ENCODE data around the gene EPHX1. TPM values are rescaled to one million over a fixed set of nuclear protein-coding genes. Genes with fewer than 3 reads are reported as not detected.

EPHX1 gene
- polyA plus RNA-seq, 3 donors = 52.0 to 60.3 (median 58.9) TPM

GRCh38 chr1:225866061-225866837 is 56.3 kb downstream of the EPHX1 start:
- DNase-seq (ENCODE audit: extremely low read depth in 1 of 11, low read depth in 9 of 11, low spot score in 4 of 11) = no peak

- DNase-seq (ENCODE audit: extremely low read depth in 1 of 11, low read depth in 9 of 11, low spot score in 4 of 11) = no peak
These were observed 57.1 kb downstream of the EPHX1 start for GRCh38 chr1:225866981-225867380.

DNA sequence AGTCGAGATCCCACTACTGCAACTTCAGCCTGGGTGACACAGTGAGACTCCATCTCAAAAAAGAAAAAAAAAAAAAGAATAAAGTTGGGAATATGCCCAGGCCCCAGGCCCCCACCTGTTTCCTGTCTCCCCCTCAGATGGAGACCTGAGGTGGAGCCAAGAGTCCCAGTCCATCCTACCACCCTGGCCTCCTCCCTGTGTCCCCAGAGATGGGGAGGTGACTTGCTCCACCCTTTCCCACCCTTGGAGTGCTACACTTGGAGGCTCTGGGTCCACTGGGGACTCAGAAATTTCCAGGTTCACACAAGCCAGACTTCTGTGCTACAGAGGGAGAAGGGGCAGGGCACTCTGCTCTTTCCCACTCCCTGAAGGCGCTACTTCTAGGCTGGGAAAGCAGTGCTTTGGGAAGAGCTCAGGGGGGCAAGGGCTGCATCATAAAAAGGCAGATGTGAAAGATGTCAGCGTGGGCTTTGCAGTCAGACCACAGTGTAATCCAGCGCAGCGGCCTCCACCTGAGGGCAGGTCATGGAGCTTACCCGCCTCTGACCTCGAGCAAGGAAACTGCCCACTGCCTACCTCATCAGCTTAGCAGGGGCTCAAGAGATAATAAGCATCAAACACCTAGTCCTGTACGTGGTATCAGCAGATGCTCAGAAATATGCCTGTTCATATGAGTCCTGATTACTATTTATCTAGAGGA is 58.9 kb downstream of the EPHX1 start:
- DNase-seq (ENCODE audit: extremely low read depth in 1 of 11, low read depth in 9 of 11, low spot score in 4 of 11) = no peak

DNA sequence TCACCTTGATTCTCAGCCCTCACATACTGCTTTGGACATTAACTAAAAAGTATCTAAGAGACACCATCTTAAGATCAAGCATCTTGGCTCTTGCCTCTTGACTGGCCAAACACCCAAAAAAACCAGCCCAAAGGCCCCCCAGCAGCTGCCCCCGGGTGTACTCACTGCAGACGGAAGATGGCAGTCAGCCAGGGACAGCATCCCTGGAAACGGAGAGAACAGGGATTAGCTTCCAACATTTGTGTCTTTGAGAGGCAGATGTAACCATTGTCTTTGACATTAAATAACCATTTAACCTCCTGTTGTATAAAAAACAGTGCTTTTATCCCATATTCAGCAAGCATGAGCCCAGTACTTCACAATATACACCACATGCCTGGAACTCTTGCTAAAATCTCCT is 61.0 kb downstream of the EPHX1 start:
- no peak for DNase-seq (ENCODE audit: extremely low read depth in 1 of 11, low read depth in 9 of 11, low spot score in 4 of 11)

DNA sequence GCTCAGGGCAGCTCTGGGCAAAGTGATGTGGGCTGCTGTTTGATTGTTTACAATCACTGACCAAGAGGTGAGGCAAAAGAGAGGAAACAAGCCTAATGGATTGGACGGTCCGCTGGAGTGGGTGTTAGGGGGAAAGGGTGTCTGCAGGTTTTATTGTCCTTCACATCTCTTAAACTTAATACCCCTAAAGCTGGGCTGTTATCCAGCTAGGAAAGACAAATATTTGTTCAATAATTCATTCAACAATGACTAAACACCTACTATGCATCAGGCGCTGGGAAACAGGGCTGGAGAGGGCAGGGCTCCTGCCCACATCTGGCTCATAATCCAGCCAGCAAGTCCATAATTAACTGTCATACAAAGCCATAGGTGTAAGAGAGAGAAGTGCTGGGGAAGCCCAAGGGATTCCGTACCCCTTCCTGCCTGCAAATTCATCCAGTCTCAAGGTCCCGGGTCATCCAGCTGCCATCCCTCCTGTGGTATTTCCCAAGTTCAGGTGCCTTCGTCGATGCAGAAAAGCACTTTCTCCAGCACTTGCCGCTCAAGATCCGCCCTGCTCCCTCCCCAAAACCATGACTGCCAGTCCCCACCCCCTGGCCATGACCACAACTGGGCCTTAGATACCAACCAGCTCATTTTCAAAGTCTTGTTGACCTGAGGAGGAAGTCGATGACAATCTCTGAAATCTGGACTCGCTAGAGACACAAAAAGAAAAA is 61.6 kb downstream of the EPHX1 start:
- no peak for DNase-seq (ENCODE audit: extremely low read depth in 1 of 11, low read depth in 9 of 11, low spot score in 4 of 11)

DNA sequence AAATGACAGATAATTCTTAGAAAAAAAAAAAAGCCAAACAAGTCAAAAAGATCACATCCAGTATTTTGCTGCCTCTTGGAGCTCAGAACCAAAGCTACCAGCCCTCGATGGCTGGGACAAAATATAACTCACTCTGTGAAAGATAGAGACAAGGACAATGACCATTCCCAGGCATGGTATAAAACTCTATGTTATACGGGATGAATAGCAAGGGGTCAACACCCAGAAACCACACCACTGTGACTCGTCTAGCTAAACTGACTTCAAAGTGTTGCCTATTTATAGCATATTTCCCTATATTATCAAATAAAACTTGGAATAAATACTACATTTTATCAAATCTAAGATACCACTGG is 62.1 kb downstream of the EPHX1 start:
- DNase-seq (ENCODE audit: extremely low read depth in 1 of 11, low read depth in 9 of 11, low spot score in 4 of 11) = no peak

GRCh38 chr1:225873281-225873850 is 63.4 kb downstream of the EPHX1 start:
- DNase-seq (ENCODE audit: extremely low read depth in 1 of 11, low read depth in 9 of 11, low spot score in 4 of 11) = no peak

DNA sequence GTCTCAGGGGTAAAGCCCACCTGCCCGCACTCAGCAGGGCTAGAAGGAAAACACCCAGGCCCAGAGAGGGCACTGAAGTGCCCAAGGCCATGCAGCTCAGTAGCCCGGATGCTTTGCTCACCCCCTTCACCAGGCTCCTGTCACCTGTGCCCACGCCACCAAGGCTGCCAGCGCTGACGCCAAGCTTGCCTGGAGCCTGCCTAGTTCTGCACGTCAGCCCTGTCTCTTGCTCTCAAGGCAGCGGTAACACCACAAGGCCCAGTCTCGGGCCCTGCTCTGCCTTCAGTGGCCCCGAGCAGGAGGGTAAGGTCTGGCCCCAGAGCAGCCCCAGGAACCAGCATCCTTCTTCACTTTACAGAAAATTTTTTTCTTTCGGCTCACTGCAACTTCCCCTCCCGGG is 64.5 kb downstream of the EPHX1 start:
- no peak for DNase-seq (ENCODE audit: extremely low read depth in 1 of 11, low read depth in 9 of 11, low spot score in 4 of 11)

GRCh38 chr1:225875044-225875815 is 65.3 kb downstream of the EPHX1 start:
- no peak for DNase-seq (ENCODE audit: extremely low read depth in 1 of 11, low read depth in 9 of 11, low spot score in 4 of 11)

DNA sequence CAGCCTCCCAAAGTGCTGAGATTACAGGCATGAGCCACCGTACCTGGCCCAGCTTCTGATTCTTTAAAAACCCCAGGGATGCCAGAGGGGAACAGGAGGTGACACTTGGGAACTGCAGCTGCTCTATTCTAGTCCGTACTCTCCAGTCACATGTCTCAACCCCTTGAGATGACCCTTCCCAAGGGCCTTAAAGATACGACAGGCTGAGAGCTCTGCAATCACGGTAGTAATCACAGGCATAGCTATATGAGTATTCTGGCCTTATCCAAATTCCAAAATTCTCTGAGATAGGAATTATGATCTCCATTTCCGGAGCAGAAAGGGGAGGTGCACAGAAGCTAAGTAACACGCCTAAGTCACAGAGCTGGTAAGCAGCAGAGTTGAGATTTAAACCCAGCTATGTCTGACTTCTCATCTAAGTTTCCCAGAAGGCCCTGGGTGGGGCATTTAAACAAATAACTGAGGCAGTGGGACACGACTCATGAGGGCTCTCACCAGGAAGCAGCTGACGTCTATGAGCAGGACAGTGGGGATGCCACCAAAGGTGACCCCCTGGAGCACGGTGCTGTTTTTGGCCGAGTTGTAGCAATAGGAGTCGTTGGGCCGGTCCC is 67.1 kb downstream of the EPHX1 start:
- no peak for DNase-seq (ENCODE audit: extremely low read depth in 1 of 11, low read depth in 9 of 11, low spot score in 4 of 11)

DNA sequence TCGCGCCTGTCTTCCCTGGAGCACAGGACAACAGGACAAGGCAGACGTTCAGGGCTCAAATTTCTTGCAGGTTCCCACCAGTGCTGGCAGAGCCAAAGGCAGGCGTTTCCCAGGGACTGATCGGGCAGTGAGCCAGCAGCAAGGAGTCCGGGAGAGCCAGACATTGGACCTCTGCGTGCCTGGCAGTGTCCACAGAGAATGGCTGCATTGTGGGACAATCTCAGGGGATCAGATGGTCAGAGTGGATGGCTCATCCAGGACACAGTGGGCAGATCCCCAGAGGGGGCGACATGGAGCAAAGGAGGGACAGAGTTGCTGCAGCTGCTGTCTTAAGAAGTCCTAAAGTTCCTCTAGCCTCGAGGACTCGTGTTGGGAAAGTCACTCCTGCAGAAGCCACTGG is 67.7 kb downstream of the EPHX1 start:
- no peak for DNase-seq (ENCODE audit: extremely low read depth in 1 of 11, low read depth in 9 of 11, low spot score in 4 of 11)

DNA sequence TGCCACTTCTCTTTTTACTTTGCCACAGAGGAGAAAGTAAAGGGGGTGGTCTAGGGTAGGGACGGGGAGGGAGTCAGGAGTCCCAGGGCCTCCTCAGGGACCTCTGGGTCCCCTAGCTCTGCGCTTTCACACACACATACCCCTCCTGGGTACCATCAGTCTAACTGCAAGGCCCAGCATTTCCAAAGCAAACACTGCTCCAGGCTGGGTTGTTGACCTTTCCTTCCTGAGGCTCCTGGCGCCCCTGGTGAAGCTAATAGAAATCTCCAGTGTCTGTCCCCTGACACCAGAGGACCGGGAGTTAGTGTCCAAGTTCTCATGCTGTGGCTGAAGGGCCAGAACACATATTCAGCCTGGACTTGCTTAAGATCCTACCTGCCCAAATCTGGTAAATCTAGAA is 68.4 kb downstream of the EPHX1 start:
- no peak for DNase-seq (ENCODE audit: extremely low read depth in 1 of 11, low read depth in 9 of 11, low spot score in 4 of 11)

- no peak for DNase-seq (ENCODE audit: extremely low read depth in 1 of 11, low read depth in 9 of 11, low spot score in 4 of 11)
These were observed 69.7 kb downstream of the EPHX1 start for GRCh38 chr1:225879521-225880221.

DNA sequence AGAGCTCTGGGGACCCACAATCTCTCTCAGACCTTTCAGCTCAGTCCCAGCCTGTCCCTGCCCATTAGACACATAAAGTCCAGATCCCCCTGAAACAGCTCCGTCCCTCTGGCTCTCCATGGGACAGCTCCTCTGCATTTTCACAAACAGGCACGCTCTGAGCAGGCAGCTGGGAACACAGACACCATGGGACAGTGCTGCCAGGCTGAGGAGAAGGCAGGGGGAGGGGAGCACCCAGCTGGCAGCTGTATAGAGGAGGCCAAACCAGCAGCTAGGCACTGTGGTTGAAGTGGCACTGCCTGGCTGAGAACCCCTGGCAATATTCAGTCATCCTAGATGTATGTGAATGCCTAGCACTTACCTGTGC is 70.3 kb downstream of the EPHX1 start:
- no peak for DNase-seq (ENCODE audit: extremely low read depth in 1 of 11, low read depth in 9 of 11, low spot score in 4 of 11)

DNA sequence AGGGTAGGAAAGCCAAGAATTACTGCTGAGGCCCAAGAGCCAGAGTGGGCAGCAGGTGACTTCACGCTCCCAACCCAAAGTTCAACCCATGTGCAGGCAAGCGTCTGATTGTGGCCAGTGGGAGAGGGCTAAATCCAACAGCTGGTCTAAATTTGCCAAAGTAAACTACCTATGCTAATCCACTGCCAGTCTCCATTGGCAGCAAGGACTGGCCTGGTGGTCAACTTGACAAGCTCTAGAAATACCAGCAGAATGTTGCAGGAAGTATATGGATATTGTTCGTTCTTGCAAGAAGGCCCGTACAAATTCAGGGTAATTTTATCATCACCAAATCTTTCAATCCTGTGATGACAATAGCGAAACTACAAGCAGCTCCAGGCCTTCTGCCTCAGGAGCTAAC is 70.7 kb downstream of the EPHX1 start:
- no peak for DNase-seq (ENCODE audit: extremely low read depth in 1 of 11, low read depth in 9 of 11, low spot score in 4 of 11)

DNA sequence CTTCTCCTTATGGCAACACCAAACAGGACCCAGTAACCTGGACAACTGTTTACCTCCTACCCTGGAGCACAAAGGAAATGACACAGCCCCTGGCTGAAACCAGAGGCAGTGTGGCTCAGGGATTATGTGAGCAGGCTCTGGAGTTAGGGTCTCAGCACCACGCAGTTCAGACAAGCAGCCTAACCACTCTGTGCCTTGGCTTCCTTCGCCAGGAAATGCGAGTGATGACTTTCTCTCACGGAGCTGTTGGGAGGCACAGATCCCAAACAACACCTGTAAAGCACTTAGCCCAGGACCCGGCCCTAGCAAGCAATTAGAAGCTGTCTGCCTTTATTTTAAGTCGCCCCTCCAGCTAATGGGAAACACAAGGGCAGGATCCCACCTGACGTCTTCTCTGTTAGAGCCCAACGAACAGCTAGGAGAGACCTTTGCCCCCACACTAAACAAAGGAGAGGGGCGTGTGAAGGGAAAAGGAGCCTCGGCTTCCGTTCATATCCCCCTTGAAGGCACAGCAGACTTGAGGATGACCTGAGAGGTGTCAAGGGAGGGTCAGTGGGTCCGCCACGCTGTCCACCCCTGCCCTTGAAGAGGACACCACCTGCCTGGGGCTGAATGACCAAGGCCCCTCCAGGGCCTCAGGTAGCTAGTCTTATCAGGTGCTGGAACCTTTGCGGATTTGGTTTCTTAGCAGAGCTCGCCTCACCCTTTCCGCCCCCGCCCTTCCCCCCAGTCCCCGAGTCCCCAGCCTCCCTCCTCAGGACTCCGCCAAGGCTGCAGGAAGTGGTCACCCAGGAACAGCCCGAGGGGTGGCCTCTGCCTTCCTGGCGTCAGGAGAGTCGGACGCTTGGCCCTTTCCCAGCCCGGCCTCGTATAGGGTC is 71.4 kb downstream of the EPHX1 start:
- DNase-seq (ENCODE audit: extremely low read depth in 1 of 11, low read depth in 9 of 11, low spot score in 4 of 11) = peak in 1 of 11 donors; percentile 34

DNA sequence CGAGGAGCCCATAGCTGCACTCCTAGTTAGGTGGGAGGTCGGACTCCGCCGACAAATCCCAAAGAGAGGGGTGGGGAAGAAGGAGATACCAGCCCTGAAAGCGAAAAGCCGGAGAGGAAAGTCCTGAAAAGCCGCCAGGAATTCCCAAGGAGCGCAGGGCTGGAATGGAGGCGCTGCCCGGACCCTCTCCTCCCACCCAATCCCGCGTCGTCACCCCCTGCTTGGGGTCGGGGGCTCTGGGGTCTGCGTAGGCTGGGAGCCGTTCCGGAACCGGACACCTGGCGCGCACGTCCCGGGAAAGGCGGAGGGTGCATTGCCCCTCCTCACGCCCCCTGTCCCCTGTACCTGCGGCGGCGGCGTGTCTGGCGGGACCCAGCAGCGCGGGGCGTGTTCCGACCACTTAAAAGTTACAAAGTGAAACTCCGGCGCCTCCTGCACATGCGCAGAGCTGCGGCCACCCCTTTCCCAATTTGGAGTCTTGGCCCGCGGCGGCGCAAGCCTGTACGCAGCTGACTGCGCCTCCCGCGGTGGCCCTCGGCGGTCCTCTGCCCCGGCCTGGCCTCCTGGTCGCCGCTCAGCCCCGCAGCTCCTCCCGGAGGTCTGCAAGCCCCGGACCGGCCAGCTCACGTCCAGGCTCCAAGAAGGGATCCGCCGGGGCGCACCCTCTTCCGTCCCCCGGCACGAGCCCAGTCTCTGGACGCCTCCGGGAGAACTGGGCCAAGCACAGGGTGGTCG is 72.2 kb downstream of the EPHX1 start, which contains the start of gene TMEM63A:
Gene TMEM63A (minus strand): TSS at position 422 of the 735 bp plus-strand sequence. CDS start 4,800 bp downstream, outside the sequence.
- DNase-seq (ENCODE audit: extremely low read depth in 1 of 11, low read depth in 9 of 11, low spot score in 4 of 11) = peak in 9 of 11 donors; percentile 66 to 86 (median 82)

Data from renal cortex interstitium (tissue), 11 donors.